T-cell (primary cell): Measurements from ENCODE around the gene ZNF432. TPM values are rescaled to one million over a fixed set of nuclear protein-coding genes. Genes with fewer than 3 reads are reported as not detected.
"Not testable (repeated sequence)": the region's sequence is repeated elsewhere in the genome, so short reads cannot be mapped to it uniquely, and the experiment has no call there.

Experiments used
- ATAC-seq, 4 experiments: fragments of 200-7000 bp in 3 of 4; fragments of 150-1000 bp in 1 of 4; cut with Tn5 transposase; replicated peaks in 1 of 4; 1 replicate in 3 of 4; 2 replicates in 1 of 4; pipeline ENCODE4 v1.10.0; 2021; ENCODE audit warnings: moderate library complexity in 3 of 4, mild to moderate bottlenecking in 2 of 4, moderate number of reproducible peaks in 1 of 4
- CTCF ChIA-PET, 2 donors: fragments of 300-600 bp; sonication (Branson Sonifier 250); formaldehyde crosslinking; loops; one replicate each; lab custom pipeline; 2022; ENCODE audit warnings: antibody characterized with exemption in 2 of 2; lab: Charles Lee
- POLR2A ChIA-PET, 2 donors: fragments of 300-600 bp; sonication (Branson Sonifier 250); formaldehyde crosslinking; loops; one replicate each; lab custom pipeline; 2022; ENCODE audit warnings: antibody characterized with exemption in 2 of 2; lab: Charles Lee
- DNase-seq, 35 experiments: peaks; one replicate each; pipeline versions ENCODE4 v3.0.0 to v3.0.0-alpha.2; 2013 to 2023
- H3K27ac ChIP-seq: one replicate; pipeline ENCODE4 v1.5.1; 2013; ENCODE audit warnings: low read length
- H3K27me3 ChIP-seq, 2 experiments: replicated peaks in 1 of 2; 1 replicate in 1 of 2; 2 replicates in 1 of 2; pipeline versions ENCODE4 v1.6.1 to v1.7.0; 2013; ENCODE audit warnings: low read length in 1 of 2, mixed read lengths in 1 of 2; ENCODE audit not compliant: control insufficient read depth in 2 of 2, insufficient read depth in 2 of 2; ENCODE audit errors: extremely low read depth in 1 of 2
- H3K36me3 ChIP-seq, 2 donors: 1 replicate in 1 of 2; 2 replicates in 1 of 2; pipeline versions ENCODE4 v1.6.1 to v1.7.0; 2013; ENCODE audit warnings: low read length in 1 of 2; ENCODE audit not compliant: control insufficient read depth in 2 of 2, insufficient read depth in 1 of 2; ENCODE audit errors: extremely low read depth in 1 of 2
- H3K4me1 ChIP-seq, 2 experiments: 1 replicate in 1 of 2; 2 replicates in 1 of 2; pipeline versions ENCODE4 v1.6.1 to v1.7.0; 2013; ENCODE audit warnings: low read length in 2 of 2, mixed read lengths in 1 of 2; ENCODE audit not compliant: insufficient read depth in 2 of 2, control insufficient read depth in 1 of 2; ENCODE audit errors: extremely low read depth in 1 of 2
- H3K4me3 ChIP-seq, 2 donors: 1 replicate in 1 of 2; 2 replicates in 1 of 2; pipeline versions ENCODE4 v1.5.1 to v1.7.0; 2013; ENCODE audit warnings: mild to moderate bottlenecking in 2 of 2, low read length in 1 of 2, moderate library complexity in 1 of 2; ENCODE audit not compliant: control insufficient read depth in 1 of 2; ENCODE audit errors: extremely low read depth in 1 of 2
- H3K9me3 ChIP-seq: 2 replicates; pipeline ENCODE4 v1.7.0; 2013
- H3K27ac Mint-ChIP-seq, 2 donors: one replicate each; pipeline ENCODE4 v1.8.0; 2020 to 2021; ENCODE audit warnings: mild to moderate bottlenecking in 2 of 2, mixed read lengths in 2 of 2
- H3K27me3 Mint-ChIP-seq, 2 donors: one replicate each; pipeline ENCODE4 v1.8.0; 2021 to 2022; ENCODE audit warnings: mixed read lengths in 2 of 2
- H3K36me3 Mint-ChIP-seq: one replicate; pipeline ENCODE4 v1.8.0; 2021; ENCODE audit warnings: mixed read lengths
- H3K4me1 Mint-ChIP-seq, 3 donors: one replicate each; pipeline ENCODE4 v1.8.0; 2020 to 2022; ENCODE audit warnings: mixed read lengths in 3 of 3, mild to moderate bottlenecking in 1 of 3
- H3K4me3 Mint-ChIP-seq, 3 donors: one replicate each; pipeline ENCODE4 v1.8.0; 2020 to 2022; ENCODE audit warnings: mild to moderate bottlenecking in 3 of 3, mixed read lengths in 3 of 3, moderate library complexity in 3 of 3
- H3K9me3 Mint-ChIP-seq, 3 donors: one replicate each; pipeline ENCODE4 v1.8.0; 2020 to 2022; ENCODE audit warnings: mixed read lengths in 3 of 3
- WGBS: methylation state at CpG from one replicate; pipeline ENCODE4 v1.1.5; 2013; ENCODE audit warnings: missing lambda C conversion rate; ENCODE audit not compliant: insufficient coverage; 5-methylcytosine and 5-hydroxymethylcytosine counted together
- total RNA-seq, 35 experiments: library from RNA in 6 of 35; stranded (reverse) in 6 of 35; fragments of 120-200 nt in 1 of 35; gene quantifications; one replicate each; pipeline versions ENCODE4 v1.2.1 to v1.2.4 and lab custom pipeline; 2013 to 2026

ZNF432 gene
- total RNA-seq, 5 donors from 2014 or later (not counting 1 experiment from before 2014, with no cell fraction given) = 12.9 to 22.1 (median 17.3) TPM

- POLR2A ChIA-PET, H3K27ac Mint-ChIP-seq, DNase-seq, H3K4me3 Mint-ChIP-seq, H3K27ac ChIP-seq, ATAC-seq, CTCF ChIA-PET, H3K27me3 Mint-ChIP-seq, H3K27me3 ChIP-seq: not testable (repeated sequence)
- Mint-ChIP-seq H3K36me3 (peaks cover 71% of the 10 kb centered on the region), H3K4me1 (peaks cover 24 to 35% (median 30%) of the 10 kb centered on the region in 3 donors), H3K9me3 (peaks cover 26 to 50% (median 40%) of the 10 kb centered on the region in 3 donors)
- WGBS = 100% methylated on average over 1 of the region's 4 CpGs
- Histone ChIP-seq H3K4me1 (peaks cover 5 to 10% of the 10 kb centered on the region in 2 experiments), H3K9me3 (peaks cover 27% of the 10 kb centered on the region), H3K4me3 (peak overlapping the region in 1 of 2 donors; percentile 15), H3K36me3 (peaks cover 30 to 55% of the 10 kb centered on the region in 2 donors)
These were observed 24.2 kb downstream of the ZNF432 start for GRCh38 chr19:52024478-52024877.

DNA sequence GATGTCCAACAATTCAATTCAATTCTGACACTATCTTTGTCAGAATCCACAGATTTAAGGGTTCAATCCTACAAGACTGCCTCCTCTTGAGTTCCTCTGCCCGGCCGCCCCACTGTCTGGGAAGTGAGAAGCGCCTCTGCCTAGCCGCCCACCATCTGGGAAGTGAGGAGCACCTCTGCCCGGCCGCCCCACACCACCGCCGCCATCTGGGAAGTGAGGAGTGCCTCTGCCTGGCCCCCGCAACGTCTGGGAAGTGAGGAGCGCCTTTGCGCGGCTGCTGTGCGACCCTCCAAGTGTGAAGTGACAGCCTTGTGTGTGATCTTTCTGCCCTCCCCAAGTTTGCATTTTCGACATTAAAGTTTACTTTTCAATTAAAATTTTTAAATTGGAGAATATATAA lies 26.4 kb downstream of the ZNF432 start:
- no peak overlapping the region for H3K4me3 Mint-ChIP-seq
- no peaks in the 10 kb centered on the region for H3K27me3 ChIP-seq
- H3K4me3 ChIP-seq = no peak overlapping the region
- whole genome bisulfite sequencing = 98% methylated on average over 10 of the region's 15 CpGs
- peaks cover 30% of the 10 kb centered on the region for H3K9me3 ChIP-seq
- ATAC-seq (no peak), DNase-seq (no peak)
- H3K27me3 Mint-ChIP-seq = no peaks in the 10 kb centered on the region
- peaks cover 30 to 75% of the 10 kb centered on the region in 2 donors for H3K36me3 ChIP-seq
- no peak overlapping the region for H3K27ac Mint-ChIP-seq
- CTCF ChIA-PET = no interaction called here
- H3K36me3 Mint-ChIP-seq = peaks cover 92% of the 10 kb centered on the region
- peaks cover 14 to 18% (median 17%) of the 10 kb centered on the region in 3 donors for H3K4me1 Mint-ChIP-seq
- POLR2A ChIA-PET = interaction anchor here in 1 of 2 donors (0.6 kb wide), 1 partner anchor 11 kb away, joined by 4 read pairs; no protein-coding TSS in a partner anchor
- H3K27ac ChIP-seq = no peak overlapping the region
- H3K9me3 Mint-ChIP-seq = peaks cover 25 to 62% (median 48%) of the 10 kb centered on the region in 3 donors
- H3K4me1 ChIP-seq = peaks cover 0 to 4% of the 10 kb centered on the region in 2 experiments

DNA sequence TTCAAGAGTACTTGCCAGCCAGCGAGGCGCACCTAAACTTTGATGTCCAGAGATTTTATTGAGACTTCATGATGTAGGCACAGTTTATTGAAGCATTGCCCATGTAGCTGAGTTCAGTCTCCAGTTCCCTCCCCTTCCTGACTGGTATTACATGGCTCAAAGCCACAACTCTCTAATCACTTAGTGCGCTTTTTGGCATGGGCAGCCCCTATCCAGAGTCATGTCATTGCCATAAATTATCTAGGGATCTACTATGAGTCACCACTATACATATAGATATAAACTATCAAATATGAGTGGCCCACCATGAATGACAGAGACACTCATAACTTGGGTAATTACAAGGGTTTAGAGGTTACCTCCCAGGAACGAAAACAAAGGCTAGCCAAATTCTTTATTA lies 28.1 kb downstream of the ZNF432 start:
- WGBS = 92% methylated on average over 2 of the region's 4 CpGs
- H3K9me3 ChIP-seq = peaks cover 41% of the 10 kb centered on the region
- Mint-ChIP-seq H3K27me3 (no peaks in the 10 kb centered on the region), H3K9me3 (peaks cover 26 to 64% (median 53%) of the 10 kb centered on the region in 3 donors), H3K4me3 (no peak overlapping the region), H3K36me3 (peaks cover 96% of the 10 kb centered on the region), H3K4me1 (peaks cover 0 to 3% (median 2%) of the 10 kb centered on the region in 3 donors), H3K27ac (no peak overlapping the region)
- no peak for DNase-seq
- H3K36me3 ChIP-seq = peaks cover 30 to 82% of the 10 kb centered on the region in 2 donors
- CTCF ChIA-PET = no interaction called here
- H3K27me3 ChIP-seq = no peaks in the 10 kb centered on the region
- H3K27ac ChIP-seq = no peak overlapping the region
- no peak overlapping the region for H3K4me3 ChIP-seq
- H3K4me1 ChIP-seq = no peaks in the 10 kb centered on the region
- POLR2A ChIA-PET = no interaction called here
- no peak for ATAC-seq

- Mint-ChIP-seq H3K27ac (no peak overlapping the region), H3K27me3 (no peaks in the 10 kb centered on the region), H3K36me3 (peaks cover 46% of the 10 kb centered on the region), H3K4me1 (peaks cover 23 to 26% (median 25%) of the 10 kb centered on the region in 3 donors), H3K4me3 (peak overlapping the region in 1 of 3 donors; percentile 1), H3K9me3 (peaks cover 15 to 38% (median 22%) of the 10 kb centered on the region in 3 donors)
- Histone ChIP-seq H3K27me3 (no peaks in the 10 kb centered on the region), H3K4me1 (peaks cover 6 to 11% of the 10 kb centered on the region in 2 experiments), H3K27ac (no peak overlapping the region), H3K9me3 (peaks cover 20% of the 10 kb centered on the region), H3K4me3 (no peak overlapping the region), H3K36me3 (no peaks in the 10 kb centered on the region)
- ChIA-PET POLR2A (no interaction called here), CTCF (no interaction called here)
- ATAC-seq (no peak), DNase-seq (no peak)
- no CpG with 5 or more reads among the region's 1 CpG for WGBS
These were observed 38.0 kb downstream of the ZNF432 start for GRCh38 chr19:52010674-52011073.

- DNase-seq (peak; percentile 48 to 91 (median 81)), ATAC-seq (peak; percentile 90 to 96 (median 94))
- peaks cover 9 to 13% of the 10 kb centered on the region in 2 donors for H3K36me3 ChIP-seq
- H3K27ac Mint-ChIP-seq = peak within 1 kb of the TSS; percentile 93 to 94
- ChIA-PET POLR2A (interaction anchor here in 1 of 2 donors (1.1 kb wide), 1 partner anchor 41 kb away, joined by 6 read pairs; the partner anchor contains the start of gene ZNF432), CTCF (interaction anchor here (0.6 kb wide), 2 partner anchors 26 to 41 kb away, joined by 3 to 4 read pairs; partner anchors contain the start of gene ZNF432 (in 1 of the 2))
- peaks cover 13% of the 10 kb centered on the region for H3K9me3 ChIP-seq
- H3K4me3 Mint-ChIP-seq = peak within 1 kb of the TSS; percentile 91 to 96 (median 96)
- peaks cover 53% of the 10 kb centered on the region for H3K36me3 Mint-ChIP-seq
- H3K27ac ChIP-seq = peak within 1 kb of the TSS; percentile 91
- peaks cover 23 to 26% (median 25%) of the 10 kb centered on the region in 3 donors for H3K4me1 Mint-ChIP-seq
- H3K27me3 Mint-ChIP-seq = no peaks in the 10 kb centered on the region
- no peaks in the 10 kb centered on the region for H3K27me3 ChIP-seq
- peaks cover 12 to 32% (median 22%) of the 10 kb centered on the region in 3 donors for H3K9me3 Mint-ChIP-seq
- H3K4me1 ChIP-seq = peaks cover 6 to 11% of the 10 kb centered on the region in 2 experiments
- peak within 1 kb of the TSS; percentile 81 to 85 for H3K4me3 ChIP-seq
- WGBS = under 1% methylated on average over 40 of the region's 44 CpGs
These were observed 40.7 kb downstream of the ZNF432 start, which contains the start of gene ZNF615 for GRCh38 chr19:52007806-52008557. ZNF615 (minus strand) TSS chr19:52008211; CDS start chr19:52003711, 4,500 bp downstream.

GRCh38 chr19:52007451-52007805 lies 41.2 kb downstream of the ZNF432 start:
- Mint-ChIP-seq H3K9me3 (peaks cover 12 to 28% (median 22%) of the 10 kb centered on the region in 3 donors), H3K27me3 (no peaks in the 10 kb centered on the region), H3K4me1 (peaks cover 23 to 26% (median 25%) of the 10 kb centered on the region in 3 donors), H3K27ac (peak overlapping the region; percentile 93 to 94), H3K4me3 (peak overlapping the region; percentile 91 to 96 (median 96)), H3K36me3 (peaks cover 51% of the 10 kb centered on the region)
- Histone ChIP-seq H3K27me3 (no peaks in the 10 kb centered on the region), H3K36me3 (peaks cover 11 to 14% of the 10 kb centered on the region in 2 donors), H3K9me3 (peaks cover 14% of the 10 kb centered on the region), H3K27ac (peak overlapping the region; percentile 91), H3K4me1 (peaks cover 6 to 11% of the 10 kb centered on the region in 2 experiments), H3K4me3 (peak overlapping the region; percentile 81 to 85)
- ChIA-PET CTCF (interaction anchor here in 1 of 2 donors (0.6 kb wide), 1 partner anchor 42 kb away, joined by 3 read pairs; the partner anchor contains the start of gene ZNF432), POLR2A (no interaction called here)
- DNase-seq (peak in 1 of 35 experiments; percentile 9), ATAC-seq (peak in 2 of 4 experiments; percentile 3 to 5)
- WGBS = 30% methylated on average over 9 of the region's 9 CpGs
